ENCODE data around the gene RPL35.
A peak's percentile ranks its signal among the peaks of the same experiment; 100 is the strongest.

Gene RPL35

GRCh38 chr9:124828489-124829333, 33.0 kb downstream of the RPL35 start:
- peak overlapping the region in 2 of 3 experiments; percentile 68 to 75 for H3K27ac Mint-ChIP-seq
- H3K4me1 Mint-ChIP-seq, result peaks cover 32% of the 10 kb centered on the region
- no peak for TF ChIP-seq CTCF (IDR thresholded peaks at IDR 0.05; ENCODE audit: unreplicated experiment in 3 of 3)
- H3K27me3 Mint-ChIP-seq (ENCODE audit: low read depth), result no peaks in the 10 kb centered on the region
- peaks cover 4% of the 10 kb centered on the region for H3K9me3 Mint-ChIP-seq
- no peak overlapping the region for H3K4me3 Mint-ChIP-seq
- H3K36me3 Mint-ChIP-seq (ENCODE audit: low read depth), result no peaks in the 10 kb centered on the region

GRCh38 chr9:124820698-124821623, 40.8 kb downstream of the RPL35 start:
- no peaks in the 10 kb centered on the region for H3K9me3 Mint-ChIP-seq
- H3K27ac Mint-ChIP-seq, result peak overlapping the region; percentile 68 to 95 (median 84)
- H3K4me1 Mint-ChIP-seq, result peaks cover 19% of the 10 kb centered on the region
- peak overlapping the region in 1 of 3 experiments; percentile 11 for H3K4me3 Mint-ChIP-seq
- no peak for TF ChIP-seq CTCF (IDR thresholded peaks at IDR 0.05; ENCODE audit: unreplicated experiment in 3 of 3)
- peaks cover 8% of the 10 kb centered on the region for H3K27me3 Mint-ChIP-seq (ENCODE audit: low read depth)
- no peaks in the 10 kb centered on the region for H3K36me3 Mint-ChIP-seq (ENCODE audit: low read depth)

GRCh38 chr9:124818431-124819281, 43.1 kb downstream of the RPL35 start:
- no peaks in the 10 kb centered on the region for H3K36me3 Mint-ChIP-seq (ENCODE audit: low read depth)
- no peaks in the 10 kb centered on the region for H3K9me3 Mint-ChIP-seq
- peaks cover 26% of the 10 kb centered on the region for H3K4me1 Mint-ChIP-seq
- H3K4me3 Mint-ChIP-seq, result no peak overlapping the region
- peaks cover 8% of the 10 kb centered on the region for H3K27me3 Mint-ChIP-seq (ENCODE audit: low read depth)
- H3K27ac Mint-ChIP-seq, result peak overlapping the region in 1 of 3 experiments; percentile 14
- no peak for TF ChIP-seq CTCF (IDR thresholded peaks at IDR 0.05; ENCODE audit: unreplicated experiment in 3 of 3)

DNA sequence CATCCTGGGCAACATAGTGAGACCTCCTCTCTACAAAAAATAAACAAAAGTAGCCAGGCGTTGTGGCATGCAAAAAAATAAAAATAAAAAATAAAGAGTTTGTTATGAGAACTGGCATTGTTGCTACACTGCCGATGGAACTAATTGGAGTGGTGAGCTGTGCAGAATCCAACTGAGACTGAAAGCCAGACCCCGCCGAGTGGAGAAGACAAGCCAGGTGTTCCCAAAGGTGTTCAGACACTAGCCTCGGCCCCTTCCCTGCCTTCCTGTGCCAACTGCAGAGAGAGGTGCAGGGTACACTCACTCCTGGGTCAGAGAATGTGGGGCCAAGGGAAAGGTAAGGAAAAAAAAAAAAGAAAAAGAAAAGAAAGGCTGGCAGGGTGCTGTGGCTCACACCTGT, 46.2 kb downstream of the RPL35 start:
- Mint-ChIP-seq H3K4me1 (peaks cover 47% of the 10 kb centered on the region), H3K4me3 (no peak overlapping the region), H3K9me3 (no peaks in the 10 kb centered on the region), H3K27me3 (ENCODE audit: low read depth) (peaks cover 4% of the 10 kb centered on the region), H3K36me3 (ENCODE audit: low read depth) (no peaks in the 10 kb centered on the region), H3K27ac (no peak overlapping the region)
- no peak for TF ChIP-seq CTCF (IDR thresholded peaks at IDR 0.05; ENCODE audit: unreplicated experiment in 3 of 3)

DNA sequence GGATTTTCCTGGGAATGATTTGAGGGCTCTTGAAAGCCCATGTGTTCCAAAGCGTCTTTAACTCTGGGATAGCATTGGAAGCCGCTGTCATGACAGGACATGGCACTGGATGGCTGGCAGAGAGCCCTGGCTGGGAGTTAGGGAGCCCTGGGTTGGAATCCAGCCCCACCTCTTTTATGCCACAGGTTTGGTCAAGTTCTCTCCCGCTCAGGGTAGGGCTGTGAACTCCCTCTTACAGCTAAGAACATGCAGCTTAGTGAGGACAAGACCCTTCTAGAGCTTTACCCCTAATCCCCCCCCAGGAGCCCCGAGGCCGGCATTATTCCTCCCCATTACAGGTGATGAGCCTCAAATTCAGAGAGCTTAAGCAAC, 47.6 kb downstream of the RPL35 start:
- H3K27me3 Mint-ChIP-seq (ENCODE audit: low read depth), result peaks cover 4% of the 10 kb centered on the region
- no peak for TF ChIP-seq CTCF (IDR thresholded peaks at IDR 0.05; ENCODE audit: unreplicated experiment in 3 of 3)
- H3K27ac Mint-ChIP-seq, result peak overlapping the region in 2 of 3 experiments; percentile 48 to 85
- peaks cover 50% of the 10 kb centered on the region for H3K4me1 Mint-ChIP-seq
- no peaks in the 10 kb centered on the region for H3K9me3 Mint-ChIP-seq
- no peak overlapping the region for H3K4me3 Mint-ChIP-seq
- no peaks in the 10 kb centered on the region for H3K36me3 Mint-ChIP-seq (ENCODE audit: low read depth)
